RWPE1 (cell line): Measurements from ENCODE around the gene SLC43A2.

Experiments
- CTCF ChIA-PET: fragments of 350-600 bp; sonication (Branson Sonifier 250); formaldehyde crosslinking; extraction: SDS; loops from one replicate; lab custom pipeline; 2021; lab: Yijun Ruan, JAX
- POLR2A ChIA-PET: fragments of 400-600 bp; formaldehyde crosslinking; extraction: SDS; loops from one replicate; lab custom pipeline; 2020; ENCODE audit warnings: antibody characterized with exemption; ENCODE audit not compliant: low non-redundant PET; lab: Yijun Ruan, JAX
- DNase-seq: peaks from one replicate; pipeline ENCODE4 v3.0.0; 2012; ENCODE audit warnings: low spot score
- H3K27ac ChIP-seq: fragments of 450-650 bp; 2 replicates; pipeline ENCODE4 v1.5.1; 2017
- TF ChIP-seq, protein P1 (sequence below): fragments of 450-650 bp; conservative IDR thresholded peaks from 2 replicates; pipeline ENCODE4 v1.5.1; 2017; ENCODE audit warnings: low read depth, mild to moderate bottlenecking

Gene SLC43A2

DNA sequence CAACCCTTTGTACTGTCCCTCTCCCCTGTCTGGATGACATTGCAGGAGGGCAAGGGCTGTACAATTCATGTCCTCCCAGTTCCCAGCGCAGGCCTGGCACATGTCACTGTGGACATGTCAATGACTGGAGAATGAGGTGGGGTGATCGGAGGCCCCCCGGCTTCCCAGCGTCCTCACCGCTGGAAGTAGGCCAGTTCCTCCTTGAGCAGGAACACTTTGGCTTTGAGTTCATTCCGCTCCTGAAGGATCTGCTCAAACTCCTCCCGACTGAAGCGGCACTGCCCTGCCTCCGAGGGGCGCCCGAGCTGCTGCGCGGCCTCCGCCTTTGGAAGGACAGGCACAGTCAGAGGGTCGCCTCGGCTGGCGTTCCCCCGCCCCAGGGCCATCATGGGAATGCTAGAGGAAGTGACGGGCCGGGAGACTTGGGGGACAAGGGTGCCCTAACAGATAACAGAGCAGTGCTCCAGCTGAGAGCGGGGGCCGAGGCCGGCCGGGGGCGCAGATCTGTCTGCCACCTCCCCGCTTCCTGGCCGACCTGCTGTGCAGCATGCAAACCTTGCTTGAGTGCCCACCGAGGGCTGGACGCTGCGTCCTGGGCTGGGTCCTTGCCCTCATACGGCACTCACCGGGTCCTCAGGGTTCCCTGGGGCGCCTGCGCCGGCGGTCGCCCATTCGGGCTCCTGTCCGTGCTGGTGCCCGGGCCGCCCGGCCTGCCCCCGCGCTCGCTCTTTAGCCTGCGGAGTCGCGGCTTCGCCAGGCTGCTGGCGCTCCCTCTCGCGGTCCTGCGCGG is 19.7 kb upstream of the SLC43A2 start:
- peak overlapping the region; percentile 100 for H3K27ac ChIP-seq
- TF ChIP-seq, protein P1, sequence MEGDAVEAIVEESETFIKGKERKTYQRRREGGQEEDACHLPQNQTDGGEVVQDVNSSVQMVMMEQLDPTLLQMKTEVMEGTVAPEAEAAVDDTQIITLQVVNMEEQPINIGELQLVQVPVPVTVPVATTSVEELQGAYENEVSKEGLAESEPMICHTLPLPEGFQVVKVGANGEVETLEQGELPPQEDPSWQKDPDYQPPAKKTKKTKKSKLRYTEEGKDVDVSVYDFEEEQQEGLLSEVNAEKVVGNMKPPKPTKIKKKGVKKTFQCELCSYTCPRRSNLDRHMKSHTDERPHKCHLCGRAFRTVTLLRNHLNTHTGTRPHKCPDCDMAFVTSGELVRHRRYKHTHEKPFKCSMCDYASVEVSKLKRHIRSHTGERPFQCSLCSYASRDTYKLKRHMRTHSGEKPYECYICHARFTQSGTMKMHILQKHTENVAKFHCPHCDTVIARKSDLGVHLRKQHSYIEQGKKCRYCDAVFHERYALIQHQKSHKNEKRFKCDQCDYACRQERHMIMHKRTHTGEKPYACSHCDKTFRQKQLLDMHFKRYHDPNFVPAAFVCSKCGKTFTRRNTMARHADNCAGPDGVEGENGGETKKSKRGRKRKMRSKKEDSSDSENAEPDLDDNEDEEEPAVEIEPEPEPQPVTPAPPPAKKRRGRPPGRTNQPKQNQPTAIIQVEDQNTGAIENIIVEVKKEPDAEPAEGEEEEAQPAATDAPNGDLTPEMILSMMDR: no peak; the same call in 1 of the 2 replicates
- no peak for DNase-seq
- POLR2A ChIA-PET: interaction anchor here (0.5 kb wide), 2 partner anchors 10 to 26 kb away, joined by 3 to 4 read pairs; no protein-coding TSS in a partner anchor
- CTCF ChIA-PET: interaction anchor here (0.5 to 3.2 kb wide), 13 partner anchors 8 to 389 kb away, joined by 3 to 18 read pairs (median 3); partner anchors contain the start of gene SLC43A2

DNA sequence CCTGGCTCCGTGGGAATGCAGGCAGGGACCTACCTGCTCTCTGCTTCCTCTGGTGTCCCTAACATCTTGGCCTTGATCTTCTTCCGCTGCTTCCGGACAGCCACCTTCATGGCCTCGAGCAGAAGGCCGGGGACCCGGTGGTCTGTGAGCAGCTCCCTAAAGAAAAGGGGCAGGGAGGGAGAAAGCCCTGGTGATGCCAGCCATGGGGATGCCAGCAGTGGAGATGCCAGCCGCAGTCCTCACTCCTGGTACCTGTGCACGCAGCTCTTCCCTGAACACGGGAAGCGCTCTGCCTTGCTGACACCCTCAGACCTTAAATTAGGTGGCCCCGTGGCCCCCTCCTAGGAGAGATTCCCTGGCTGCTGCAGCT is 19.2 kb upstream of the SLC43A2 start:
- ChIA-PET POLR2A (interaction anchor here (0.5 kb wide), 1 partner anchor 26 kb away, joined by 3 read pairs; no protein-coding TSS in a partner anchor), CTCF (interaction anchor here (0.7 to 3.2 kb wide), 4 partner anchors 9 to 388 kb away, joined by 3 to 18 read pairs (median 6); no protein-coding TSS in a partner anchor)
- H3K27ac ChIP-seq: peak overlapping the region; percentile 100
- no peak for DNase-seq
- TF ChIP-seq, protein P1: no peak

DNA sequence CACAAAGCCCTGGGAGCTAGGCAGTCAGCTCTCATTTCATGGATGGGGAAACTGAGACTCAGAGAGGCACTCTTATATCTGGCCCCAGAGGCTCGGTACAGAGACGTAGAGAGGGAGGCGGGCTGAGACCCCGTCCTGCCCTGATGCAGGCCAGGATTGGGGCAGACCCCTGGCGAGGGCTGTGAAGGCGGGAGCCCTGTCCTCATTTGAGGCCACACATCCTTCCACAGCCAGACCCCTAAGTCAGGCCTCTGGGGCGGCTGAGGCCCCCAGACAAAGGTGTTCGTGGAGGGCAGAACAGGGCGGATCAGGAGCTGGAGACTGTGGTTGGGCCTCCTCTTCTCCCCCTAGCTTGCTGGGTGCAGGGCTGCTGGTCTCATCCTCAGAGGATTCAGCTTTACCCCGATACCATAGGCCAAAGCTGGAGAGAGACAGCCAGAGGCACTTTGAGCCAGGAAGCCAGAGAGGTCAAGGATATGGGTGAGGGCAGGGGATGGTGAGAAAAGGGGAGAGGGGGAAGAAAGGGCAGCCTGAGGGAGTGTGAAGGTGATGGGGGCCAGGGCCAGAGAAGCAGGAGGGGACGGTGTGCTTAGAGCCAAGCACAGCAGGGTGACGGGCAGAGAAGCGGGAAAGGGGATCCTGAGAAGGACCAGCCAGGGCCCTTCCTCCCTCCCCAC is 17.7 kb upstream of the SLC43A2 start:
- no peak for DNase-seq
- POLR2A ChIA-PET: no interaction called here
- CTCF ChIA-PET: interaction anchor here (0.6 kb wide), 1 partner anchor 247 kb away, joined by 3 read pairs; no protein-coding TSS in a partner anchor
- TF ChIP-seq, protein P1: no peak
- H3K27ac ChIP-seq: no peak overlapping the region

DNA sequence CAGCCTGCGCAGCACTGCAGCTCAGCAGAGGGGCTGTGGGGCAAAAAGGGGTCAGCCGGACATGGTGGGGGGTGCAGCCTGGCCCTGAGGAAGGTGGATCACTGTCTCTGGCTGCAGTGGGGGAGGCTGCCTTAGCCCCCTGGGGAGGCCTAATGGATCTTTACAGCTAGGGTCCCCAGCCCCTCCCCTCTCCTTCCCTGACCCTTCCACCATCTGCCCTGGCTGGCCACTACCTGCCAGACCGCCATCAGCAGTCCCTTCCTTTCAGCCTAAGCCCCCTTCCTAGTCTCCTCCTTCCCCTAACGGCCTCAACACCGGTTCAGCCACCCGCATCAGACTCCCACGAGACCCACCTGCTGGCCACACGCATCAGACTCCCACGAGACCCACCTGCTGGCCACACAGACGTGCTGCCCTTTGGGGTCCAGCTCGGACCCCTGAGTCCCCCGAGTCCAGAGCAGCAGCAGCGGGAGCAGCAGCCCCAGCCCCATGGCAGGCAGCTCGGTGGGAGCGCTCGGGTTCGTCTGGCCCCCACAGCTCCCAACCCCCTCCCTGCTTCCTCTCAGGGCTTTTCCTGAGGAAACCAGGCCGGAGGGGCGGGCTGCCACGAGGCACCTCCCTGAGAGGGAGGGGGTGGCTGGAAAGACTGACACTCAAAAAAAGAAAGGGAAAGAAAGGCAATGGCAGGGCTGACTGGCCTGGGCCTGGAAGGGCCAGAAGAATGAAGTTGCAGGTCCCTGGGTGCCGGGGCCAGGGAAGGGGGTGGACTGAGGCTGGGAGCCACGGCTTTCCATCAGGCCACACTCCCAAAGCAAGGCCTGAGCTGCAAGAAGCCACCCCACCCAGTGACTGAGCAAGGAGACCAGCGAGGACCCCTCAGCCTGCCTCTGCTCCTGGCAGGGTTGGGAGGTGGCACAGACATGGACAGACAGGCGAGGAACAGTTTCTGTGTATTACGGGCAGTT is 16.9 kb upstream of the SLC43A2 start, which contains the start of gene SCARF1:
Gene SCARF1 (minus strand): TSS at position 526 of the 965 bp plus-strand sequence. CDS start 35 bp downstream, at position 491.
- peak within 1 kb of the TSS; percentile 15; the same call in 1 of the 2 replicates for H3K27ac ChIP-seq
- ChIA-PET CTCF (interaction anchor here (0.6 kb wide), 2 partner anchors 246 to 380 kb away, joined by 3 to 5 read pairs; partner anchors contain the start of gene RTN4RL1), POLR2A (no interaction called here)
- TF ChIP-seq, protein P1: no peak
- no peak for DNase-seq

DNA sequence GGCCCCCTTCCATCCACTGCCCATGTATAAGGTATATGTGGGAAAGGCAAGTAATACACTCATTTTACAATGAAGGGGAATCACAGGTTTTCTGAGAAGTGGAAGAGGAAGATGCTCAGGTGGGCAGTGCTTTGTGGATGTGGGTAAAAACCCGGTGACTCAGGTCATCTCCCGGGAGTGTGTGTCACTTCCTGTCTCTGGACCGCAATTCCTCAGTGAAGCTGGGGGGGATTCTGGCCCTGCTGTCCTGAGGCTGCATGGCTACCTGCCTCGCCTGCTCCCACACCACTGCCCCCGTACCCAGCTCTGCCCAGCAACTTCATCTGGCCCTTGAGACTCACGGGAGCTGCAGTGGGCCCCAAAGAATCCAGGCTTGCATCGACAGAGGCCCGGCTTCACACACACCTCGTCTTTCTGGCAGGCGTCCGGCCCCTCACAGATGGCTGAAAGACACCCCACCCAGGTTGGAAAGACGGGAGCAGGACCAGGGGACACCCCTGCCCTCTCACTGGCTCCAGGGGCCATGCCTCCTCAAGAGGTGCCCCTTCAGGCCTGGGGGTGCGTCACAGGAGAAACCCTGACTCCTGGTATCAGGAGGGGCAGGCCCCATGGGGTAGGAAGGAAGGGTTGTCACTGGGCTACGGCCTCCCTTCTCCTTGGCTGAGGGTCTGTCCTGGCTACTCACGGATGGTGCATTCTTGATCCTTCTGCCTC is 16.0 kb upstream of the SLC43A2 start:
- POLR2A ChIA-PET: no interaction called here
- CTCF ChIA-PET: interaction anchor here (1.0 kb wide), 1 partner anchor 14 kb away, joined by 4 read pairs; no protein-coding TSS in a partner anchor
- H3K27ac ChIP-seq: peak overlapping the region; percentile 15; the same call in 1 of the 2 replicates
- peak; percentile 55 for DNase-seq
- TF ChIP-seq, protein P1: no peak
